Bronchial epithelial cell (primary cell): ENCODE results near the gene TREX2. TPM values are rescaled to one million over a fixed set of nuclear protein-coding genes. Genes with fewer than 3 reads are reported as not detected.

ENCODE experiments used
- DNase-seq: peaks from one replicate; pipeline ENCODE4 v3.0.0-alpha.2; 2010; ENCODE audit warnings: low read depth
- FAIRE-seq: peaks from 2 replicates; lab custom pipeline; 2011; peaks lifted over from hg19 to GRCh38; lab: Jason Lieb, UNC
- H3K27me3 ChIP-seq: 2 replicates; pipeline ENCODE4 v1.5.1; 2011; ENCODE audit warnings: low read length; ENCODE audit not compliant: control insufficient read depth, insufficient read depth
- H3K36me3 ChIP-seq: 2 replicates; pipeline ENCODE4 v1.5.1; 2011; ENCODE audit warnings: low read length; ENCODE audit not compliant: control insufficient read depth, insufficient read depth
- H3K4me3 ChIP-seq: 2 replicates; pipeline ENCODE4 v1.5.1; 2011; ENCODE audit warnings: mild to moderate bottlenecking, low read depth, low read length, control low read depth
- CTCF ChIP-seq: IDR thresholded peaks from 2 replicates; pipeline ENCODE4 v1.5.1; 2011; ENCODE audit warnings: mild to moderate bottlenecking, moderate library complexity, low read length, control low read depth, inconsistent platforms; ENCODE audit not compliant: insufficient read depth, severe bottlenecking
- total RNA-seq: library from RNA; depleted of rRNA; stranded (reverse); fragments of >200 nt; gene quantifications from 2 replicates; pipeline ENCODE4 v1.2.1, GENCODE V29; 2014

TREX2 gene
- total RNA-seq, 1 donor from 2014 or later: 5.5 TPM

- Histone ChIP-seq H3K27me3 (no peaks in the 10 kb centered on the region), H3K36me3 (peaks cover 1% of the 10 kb centered on the region), H3K4me3 (no peak overlapping the region)
- peak; percentile 7 for FAIRE-seq
- no peak for DNase-seq
- no peak for TF ChIP-seq CTCF
Measured at GRCh38 chrX:153463031-153463430, 17.2 kb upstream of the TREX2 start.

GRCh38 chrX:153462291-153462690 lies 16.4 kb upstream of the TREX2 start:
- no peak for DNase-seq
- H3K27me3 ChIP-seq: no peaks in the 10 kb centered on the region
- FAIRE-seq: no peak
- no peak overlapping the region for H3K4me3 ChIP-seq
- TF ChIP-seq CTCF: no peak
- peaks cover 1% of the 10 kb centered on the region for H3K36me3 ChIP-seq

GRCh38 chrX:153460826-153461225 lies 15.0 kb upstream of the TREX2 start:
- FAIRE-seq: no peak

GRCh38 chrX:153459986-153460385 lies 14.1 kb upstream of the TREX2 start:
- Histone ChIP-seq H3K4me3 (no peak overlapping the region), H3K27me3 (no peaks in the 10 kb centered on the region), H3K36me3 (peaks cover 1% of the 10 kb centered on the region)
- peak; percentile 13 for FAIRE-seq
- peak; percentile 15 for DNase-seq
- no peak for TF ChIP-seq CTCF

More at GRCh38 chrX:153460826-153461225, 15.0 kb upstream of the TREX2 start:
- Histone ChIP-seq H3K36me3 (peaks cover 1% of the 10 kb centered on the region), H3K4me3 (no peak overlapping the region), H3K27me3 (no peaks in the 10 kb centered on the region)
- DNase-seq: peak; percentile 21
- peak; percentile 69 for TF ChIP-seq CTCF

GRCh38 chrX:153458476-153458875 lies 12.6 kb upstream of the TREX2 start:
- Histone ChIP-seq H3K4me3 (no peak overlapping the region), H3K36me3 (no peaks in the 10 kb centered on the region), H3K27me3 (no peaks in the 10 kb centered on the region)
- TF ChIP-seq CTCF: no peak
- no peak for DNase-seq
- no peak for FAIRE-seq

- DNase-seq (no peak), FAIRE-seq (no peak)
- no peak for TF ChIP-seq CTCF
- no peak overlapping the region for H3K4me3 ChIP-seq
- H3K36me3 ChIP-seq: no peaks in the 10 kb centered on the region
- H3K27me3 ChIP-seq: no peaks in the 10 kb centered on the region
Measured at GRCh38 chrX:153457827-153458466, 12.1 kb upstream of the TREX2 start.
